GM12878 (cell line): ENCODE results near the gene PABPN1. TPM values are rescaled to one million over a fixed set of nuclear protein-coding genes. Genes with fewer than 3 reads are reported as not detected.

Experiments
- ATAC-seq: fragments of 200-7000 bp; cut with Tn5 transposase; 3 replicates; pipeline ENCODE4 v1.9.1; 2020; ENCODE audit warnings: mild to moderate bottlenecking, moderate library complexity
- BruUV-seq: library from RNA; stranded (reverse); fragments of 400-500 nt; replicated peaks from 2 replicates; lab custom pipeline; 2021; lab: Mats Ljungman, UMichigan
- CTCF ChIA-PET: fragments of 300-600 bp; sonication (Branson Sonifier 250); formaldehyde crosslinking; extraction: SDS; loops from one replicate; lab custom pipeline; 2021; ENCODE audit warnings: inconsistent platforms; lab: Yijun Ruan, JAX
- POLR2A ChIA-PET: fragments of 350-600 bp; formaldehyde crosslinking; extraction: SDS; loops from one replicate; lab custom pipeline; 2021; ENCODE audit warnings: inconsistent platforms; lab: Charles Lee
- RAD21 ChIA-PET: fragments of 300-600 bp; sonication (Branson Sonifier 250); formaldehyde crosslinking; loops from one replicate; lab custom pipeline; 2023; ENCODE audit warnings: antibody characterized with exemption; ENCODE audit not compliant: unreplicated experiment; lab: Charles Lee
- SMC1A ChIA-PET: fragments of 300-600 bp; sonication (Branson Sonifier 250); formaldehyde crosslinking; loops from one replicate; lab custom pipeline; 2023; ENCODE audit not compliant: unreplicated experiment, uncharacterized antibody; lab: Charles Lee
- DNase-seq: peaks from one replicate; pipeline ENCODE4 v3.0.0-alpha.2; 2011; ENCODE audit warnings: low read depth, low spot score
- FAIRE-seq: peaks from 3 replicates; lab custom pipeline; 2011; peaks lifted over from hg19 to GRCh38; lab: Jason Lieb, UNC
- H2AFZ ChIP-seq: 2 replicates; pipeline ENCODE4 v1.6.0; 2011; ENCODE audit warnings: low read depth, low read length, control low read depth; ENCODE audit not compliant: control insufficient read depth
- H3K27ac ChIP-seq: 2 replicates; pipeline ENCODE4 v1.5.1; 2011; ENCODE audit warnings: control low read depth; ENCODE audit not compliant: control insufficient read depth, insufficient read depth
- H3K27me3 ChIP-seq, 2 experiments: replicated peaks in 1 of 2; 2 replicates each; pipeline versions ENCODE4 v1.6.0 to v1.6.1; 2011; ENCODE audit warnings: low read length in 1 of 2; ENCODE audit not compliant: control insufficient read depth in 2 of 2, insufficient read depth in 2 of 2
- H3K36me3 ChIP-seq, 2 experiments: 2 replicates each; pipeline ENCODE4 v1.5.1; 2011; ENCODE audit warnings: low read length in 1 of 2; ENCODE audit not compliant: control insufficient read depth in 2 of 2, insufficient read depth in 2 of 2
- H3K4me1 ChIP-seq: 2 replicates; pipeline ENCODE4 v1.6.1; 2011; ENCODE audit warnings: mild to moderate bottlenecking, low read length, moderate library complexity, mixed read lengths; ENCODE audit not compliant: control insufficient read depth, insufficient read depth
- H3K4me2 ChIP-seq: 2 replicates; pipeline ENCODE4 v1.6.0; 2011; ENCODE audit warnings: control low read depth; ENCODE audit not compliant: control insufficient read depth, insufficient read depth
- H3K4me3 ChIP-seq: fragments of 200-600 bp; sonication (generic); 2 replicates; pipeline ENCODE4 v1.5.1; 2016
- H3K79me2 ChIP-seq: 2 replicates; pipeline ENCODE4 v1.6.0; 2011; ENCODE audit warnings: low read length; ENCODE audit not compliant: control insufficient read depth, insufficient read depth
- H3K9ac ChIP-seq: 2 replicates; pipeline ENCODE4 v1.8.0; 2011; ENCODE audit warnings: low read length, control low read depth, mixed read lengths; ENCODE audit not compliant: control insufficient read depth, insufficient read depth
- H3K9me3 ChIP-seq: replicated peaks from 3 replicates; pipeline ENCODE4 v1.5.1; 2011; ENCODE audit warnings: mild to moderate bottlenecking, low read length; ENCODE audit not compliant: control insufficient read depth, insufficient read depth
- H4K20me1 ChIP-seq: 2 replicates; pipeline ENCODE4 v1.6.0; 2011; ENCODE audit not compliant: control insufficient read depth, insufficient read depth
- BMI1 ChIP-seq: fragments of 450-650 bp; IDR thresholded peaks from 2 replicates; pipeline ENCODE4 v1.6.1; 2016; ENCODE audit warnings: mild to moderate bottlenecking, moderate library complexity, borderline replicate concordance
- CBX5 ChIP-seq: sonication (generic); IDR thresholded peaks from 2 replicates; pipeline ENCODE4 v1.6.1; 2016; ENCODE audit warnings: low read depth, moderate library complexity, mild to moderate bottlenecking, inconsistent platforms
- CHD2 ChIP-seq: IDR thresholded peaks from 2 replicates; pipeline ENCODE4 v1.6.1; 2011; ENCODE audit warnings: low read depth, low read length, improper control_type of control experiment, borderline replicate concordance
- CREB1 ChIP-seq: IDR thresholded peaks from 2 replicates; pipeline ENCODE4 v1.6.1; 2012; ENCODE audit warnings: low read depth, mild to moderate bottlenecking, inconsistent platforms
- MTA3 ChIP-seq: IDR thresholded peaks from 2 replicates; pipeline ENCODE4 v1.6.1; 2012; ENCODE audit warnings: low read length, inconsistent platforms, borderline replicate concordance
- NFIC ChIP-seq: IDR thresholded peaks from 2 replicates; pipeline ENCODE4 v1.6.1; 2012; ENCODE audit warnings: low read depth, mild to moderate bottlenecking, inconsistent platforms, low read length, moderate library complexity
- NR2C2 ChIP-seq: IDR thresholded peaks from 2 replicates; pipeline ENCODE4 v1.6.1; 2011; ENCODE audit warnings: borderline replicate concordance, low read depth; ENCODE audit not compliant: control insufficient read depth, insufficient read length
- SMAD5 ChIP-seq: IDR thresholded peaks from 2 replicates; pipeline ENCODE4 v1.6.1; 2016; ENCODE audit warnings: antibody characterized with exemption, low read depth
- SP1 ChIP-seq: IDR thresholded peaks from one replicate; pipeline ENCODE4 v1.6.1; 2011; ENCODE audit warnings: low read depth, low read length
- ZNF622 ChIP-seq: fragments of 450-650 bp; IDR thresholded peaks from 2 replicates; pipeline ENCODE4 v1.6.1; 2017; ENCODE audit warnings: mild to moderate bottlenecking, inconsistent platforms
- ZSCAN29 ChIP-seq: fragments of 450-650 bp; IDR thresholded peaks from 2 replicates; pipeline ENCODE4 v1.6.1; 2017; ENCODE audit warnings: mild to moderate bottlenecking, moderate library complexity
- WGBS: methylation state at CpG from one replicate; pipeline ENCODE4 v1.1.6; 2016; ENCODE audit warnings: low lambda C conversion rate; ENCODE audit not compliant: insufficient replicate concordance, insufficient coverage; ENCODE audit errors: missing lambda C conversion rate; 5-methylcytosine and 5-hydroxymethylcytosine counted together
- in situ Hi-C: fragments of 300-500 bp; cut with MboI; formaldehyde crosslinking; loops from 9 replicates; pipeline ENCODE4 v1.14.3; 2018; ENCODE audit warnings: mixed read lengths
- intact Hi-C: fragments of 100-400 bp; cut with micrococcal nuclease; formaldehyde crosslinking; loops from one replicate; pipeline ENCODE4 v1.14.2; 2022; ENCODE audit not compliant: unreplicated experiment
- polyA plus RNA-seq, 11 experiments: library from polyadenylated mRNA; depleted of rRNA in 4 of 11; unstranded in 6 of 11; stranded (reverse) in 5 of 11; fragments of >200 nt; fragmentation: Nextera tagmentation in 4 of 11; fragmentation: Illumina TruSeq in 1 of 11; extraction: Ambion mirVana in 4 of 11; extraction: Trizol in 1 of 11; gene quantifications; 1 replicate in 1 of 11; 2 replicates in 10 of 11; pipeline versions ENCODE4 v1.2.1 to v1.2.3, GENCODE V29; 2011 to 2016; ENCODE audit warnings: inconsistent platforms in 2 of 11, missing spikeins in 2 of 11, low read depth in 1 of 11
- total RNA-seq, 4 experiments: library from RNA; depleted of rRNA in 3 of 4; stranded (reverse); fragments of >200 nt in 3 of 4; fragmentation: Illumina TruSeq in 1 of 4; extraction: Trizol in 1 of 4; gene quantifications; 2 replicates each; pipeline versions ENCODE4 v1.2.1 to v1.2.3, GENCODE V29; 2013 to 2021
- TF ChIP-seq, protein P1 (sequence below): fragments of 450-650 bp; formaldehyde crosslinking; IDR thresholded peaks from 2 replicates; pipeline ENCODE4 v1.5.0; 2022; ENCODE audit warnings: mild to moderate bottlenecking, missing genetic modification characterization
- TF ChIP-seq, protein P2 (sequence below): IDR thresholded peaks from 2 replicates; pipeline ENCODE4 v1.6.1; 2011; ENCODE audit warnings: low read depth, mild to moderate bottlenecking, low read length, moderate library complexity, borderline replicate concordance; ENCODE audit errors: extremely low read depth
- TF ChIP-seq, protein P3 (sequence below): fragments of 450-650 bp; IDR thresholded peaks from 2 replicates; pipeline ENCODE4 v1.6.1; 2016; ENCODE audit warnings: mild to moderate bottlenecking

Gene PABPN1
- total and polyA plus RNA-seq, 10 of the 15 experiments (the other 5 are each of a cell fraction or from before 2014, with no cell fraction given) = 31.3 to 248 (median 103) TPM

DNA sequence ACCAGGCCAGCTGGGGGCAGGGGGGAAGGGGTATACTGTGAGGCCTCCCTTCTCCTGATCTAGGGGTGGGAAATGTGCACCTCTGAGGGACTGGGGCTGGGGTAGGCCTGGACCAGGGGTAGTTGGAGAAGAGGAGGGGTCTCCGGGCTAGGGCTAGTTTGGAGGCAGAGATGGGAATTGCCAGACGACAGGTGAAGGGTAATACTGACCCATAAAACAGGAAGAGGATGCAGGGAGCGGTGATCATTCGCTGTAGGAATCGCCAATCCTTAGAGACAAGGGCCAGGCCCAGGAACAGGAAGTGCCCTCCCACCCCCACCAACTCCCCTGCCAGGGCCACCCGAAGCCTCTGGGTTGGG, 27.0 kb downstream of the PABPN1 start:
- CTCF ChIA-PET = no interaction called here

DNA sequence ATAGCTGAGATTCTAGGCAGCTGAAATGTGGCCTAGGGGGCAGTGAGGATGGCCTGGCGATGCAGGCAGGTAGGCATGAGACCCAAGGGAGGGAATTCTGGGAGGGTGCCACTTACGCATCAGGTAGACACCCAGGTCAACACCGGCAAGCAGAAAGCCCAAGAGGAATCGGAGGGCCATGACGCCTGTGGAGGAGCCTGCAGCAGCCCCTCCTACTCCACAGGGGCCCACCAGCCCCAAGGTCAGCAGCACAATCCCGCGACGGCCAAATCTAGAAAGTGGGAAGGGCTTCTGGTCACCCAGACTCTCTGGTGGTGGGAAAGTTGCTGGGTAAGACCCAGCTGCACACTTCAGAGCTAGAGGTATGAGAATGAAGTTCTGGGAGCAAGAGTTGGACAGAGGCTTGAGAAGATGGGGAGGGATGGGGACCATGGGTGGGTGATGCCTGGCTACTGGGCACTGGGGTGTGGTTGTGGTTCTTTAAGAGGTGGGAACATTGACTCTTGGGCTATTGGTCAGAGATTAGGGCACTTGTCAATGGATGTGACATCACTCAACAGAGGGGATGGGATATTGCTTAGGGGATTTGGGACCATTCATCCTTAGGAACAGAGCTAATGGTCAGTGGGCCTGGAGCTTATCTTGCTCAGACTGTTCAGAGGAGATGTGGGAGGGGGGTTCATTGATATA, 28.0 kb downstream of the PABPN1 start:
- no peak overlapping the region for H3K4me3 ChIP-seq
- ChIA-PET CTCF (no interaction called here), SMC1A (no interaction called here), POLR2A (no interaction called here), RAD21 (no interaction called here)
- no peaks in the 10 kb centered on the region for H3K36me3 ChIP-seq
- no peak overlapping the region for H3K27ac ChIP-seq
- DNase-seq = no peak
- ATAC-seq = no peak
- H3K79me2 ChIP-seq = no peaks in the 10 kb centered on the region
- FAIRE-seq = no peak
- 39% methylated on average over 8 of the region's 8 CpGs for WGBS
- H3K9ac ChIP-seq = no peak overlapping the region
- intact Hi-C loops = no loop called here
- no peaks in the 10 kb centered on the region for H3K4me1 ChIP-seq
- H2AFZ ChIP-seq = no peak overlapping the region
- H3K9me3 ChIP-seq = no peaks in the 10 kb centered on the region
- peaks cover 7 to 9% of the 10 kb centered on the region in 2 experiments for H3K27me3 ChIP-seq
- in situ Hi-C loops = no loop called here
- no peaks in the 10 kb centered on the region for H4K20me1 ChIP-seq
- no peak overlapping the region for H3K4me2 ChIP-seq
- BruUV-seq = no TSS peak
- TF ChIP-seq, protein P1, sequence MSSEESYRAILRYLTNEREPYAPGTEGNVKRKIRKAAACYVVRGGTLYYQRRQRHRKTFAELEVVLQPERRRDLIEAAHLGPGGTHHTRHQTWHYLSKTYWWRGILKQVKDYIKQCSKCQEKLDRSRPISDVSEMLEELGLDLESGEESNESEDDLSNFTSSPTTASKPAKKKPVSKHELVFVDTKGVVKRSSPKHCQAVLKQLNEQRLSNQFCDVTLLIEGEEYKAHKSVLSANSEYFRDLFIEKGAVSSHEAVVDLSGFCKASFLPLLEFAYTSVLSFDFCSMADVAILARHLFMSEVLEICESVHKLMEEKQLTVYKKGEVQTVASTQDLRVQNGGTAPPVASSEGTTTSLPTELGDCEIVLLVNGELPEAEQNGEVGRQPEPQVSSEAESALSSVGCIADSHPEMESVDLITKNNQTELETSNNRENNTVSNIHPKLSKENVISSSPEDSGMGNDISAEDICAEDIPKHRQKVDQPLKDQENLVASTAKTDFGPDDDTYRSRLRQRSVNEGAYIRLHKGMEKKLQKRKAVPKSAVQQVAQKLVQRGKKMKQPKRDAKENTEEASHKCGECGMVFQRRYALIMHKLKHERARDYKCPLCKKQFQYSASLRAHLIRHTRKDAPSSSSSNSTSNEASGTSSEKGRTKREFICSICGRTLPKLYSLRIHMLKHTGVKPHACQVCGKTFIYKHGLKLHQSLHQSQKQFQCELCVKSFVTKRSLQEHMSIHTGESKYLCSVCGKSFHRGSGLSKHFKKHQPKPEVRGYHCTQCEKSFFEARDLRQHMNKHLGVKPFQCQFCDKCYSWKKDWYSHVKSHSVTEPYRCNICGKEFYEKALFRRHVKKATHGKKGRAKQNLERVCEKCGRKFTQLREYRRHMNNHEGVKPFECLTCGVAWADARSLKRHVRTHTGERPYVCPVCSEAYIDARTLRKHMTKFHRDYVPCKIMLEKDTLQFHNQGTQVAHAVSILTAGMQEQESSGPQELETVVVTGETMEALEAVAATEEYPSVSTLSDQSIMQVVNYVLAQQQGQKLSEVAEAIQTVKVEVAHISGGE (CRISPR knock-in tag) = no peak
- TF ChIP-seq BMI1 (no peak), CBX5 (no peak), ZSCAN29 (no peak), NR2C2 (no peak), CREB1 (no peak), MTA3 (no peak), SMAD5 (no peak), ZNF622 (no peak), NFIC (no peak), SP1 (no peak)
- TF ChIP-seq, protein P2, sequence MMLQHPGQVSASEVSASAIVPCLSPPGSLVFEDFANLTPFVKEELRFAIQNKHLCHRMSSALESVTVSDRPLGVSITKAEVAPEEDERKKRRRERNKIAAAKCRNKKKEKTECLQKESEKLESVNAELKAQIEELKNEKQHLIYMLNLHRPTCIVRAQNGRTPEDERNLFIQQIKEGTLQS = no peak
- TF ChIP-seq, protein P3, sequence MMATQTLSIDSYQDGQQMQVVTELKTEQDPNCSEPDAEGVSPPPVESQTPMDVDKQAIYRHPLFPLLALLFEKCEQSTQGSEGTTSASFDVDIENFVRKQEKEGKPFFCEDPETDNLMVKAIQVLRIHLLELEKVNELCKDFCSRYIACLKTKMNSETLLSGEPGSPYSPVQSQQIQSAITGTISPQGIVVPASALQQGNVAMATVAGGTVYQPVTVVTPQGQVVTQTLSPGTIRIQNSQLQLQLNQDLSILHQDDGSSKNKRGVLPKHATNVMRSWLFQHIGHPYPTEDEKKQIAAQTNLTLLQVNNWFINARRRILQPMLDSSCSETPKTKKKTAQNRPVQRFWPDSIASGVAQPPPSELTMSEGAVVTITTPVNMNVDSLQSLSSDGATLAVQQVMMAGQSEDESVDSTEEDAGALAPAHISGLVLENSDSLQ = no peak

More for the DNA sequence above, 27.0 kb downstream of the PABPN1 start:
- FAIRE-seq (no peak), DNase-seq (no peak), ATAC-seq (no peak)
- no peak overlapping the region for H3K9ac ChIP-seq
- intact Hi-C loops = no loop called here
- no peak overlapping the region for H3K4me2 ChIP-seq
- H3K27ac ChIP-seq = no peak overlapping the region
- BruUV-seq = no TSS peak
- H3K9me3 ChIP-seq = no peaks in the 10 kb centered on the region
- no peaks in the 10 kb centered on the region for H4K20me1 ChIP-seq
- no peaks in the 10 kb centered on the region for H3K79me2 ChIP-seq
- no peaks in the 10 kb centered on the region for H3K4me1 ChIP-seq
- H3K36me3 ChIP-seq = no peaks in the 10 kb centered on the region
- no peak for TF ChIP-seq CHD2
- POLR2A ChIA-PET = no interaction called here
- no peak overlapping the region for H2AFZ ChIP-seq
- peaks cover 4 to 9% of the 10 kb centered on the region in 2 experiments for H3K27me3 ChIP-seq
- SMC1A ChIA-PET = no interaction called here
- in situ Hi-C loops = no loop called here
- RAD21 ChIA-PET = no interaction called here
- no peak overlapping the region for H3K4me3 ChIP-seq
- 41% methylated on average over 6 of the region's 6 CpGs for WGBS
